MCF 10A (cell line): ENCODE data around the gene IMMP1L. TPM values are rescaled to one million over a fixed set of nuclear protein-coding genes. Genes with fewer than 3 reads are reported as not detected.
A peak's percentile ranks its signal among the peaks of the same experiment; 100 is the strongest.

Experiments
- BruUV-seq: library from RNA; stranded (reverse); fragments of 400-500 nt; replicated peaks from 2 replicates; lab custom pipeline; 2021; lab: Mats Ljungman, UMichigan
- CTCF ChIA-PET: fragments of 300-600 bp; sonication (Branson Sonifier 250); formaldehyde crosslinking; extraction: SDS; loops from one replicate; lab custom pipeline; 2021; ENCODE audit warnings: antibody characterized with exemption, inconsistent platforms; lab: Yijun Ruan, JAX
- POLR2A ChIA-PET: fragments of 300-600, 350-650 bp; sonication (Branson Sonifier 250); formaldehyde crosslinking; extraction: SDS; loops from one replicate; lab custom pipeline; 2020; ENCODE audit warnings: antibody characterized with exemption, inconsistent platforms; lab: Yijun Ruan, JAX
- DNase-seq: peaks from one replicate; pipeline ENCODE4 v3.0.0-alpha.2; 2018; ENCODE audit not compliant: unreplicated experiment
- H3K27ac Mint-ChIP-seq: one replicate; pipeline ENCODE4 v1.8.0; 2022; ENCODE audit warnings: mild to moderate bottlenecking, low read depth, mixed read lengths; ENCODE audit not compliant: unreplicated experiment
- H3K27me3 Mint-ChIP-seq: one replicate; pipeline ENCODE4 v1.8.0; 2022; ENCODE audit warnings: mixed read lengths; ENCODE audit not compliant: insufficient read depth, unreplicated experiment
- H3K36me3 Mint-ChIP-seq: one replicate; pipeline ENCODE4 v1.8.0; 2022; ENCODE audit warnings: mild to moderate bottlenecking, moderate library complexity, mixed read lengths; ENCODE audit not compliant: insufficient read depth, unreplicated experiment
- H3K4me1 Mint-ChIP-seq: one replicate; pipeline ENCODE4 v1.8.0; 2022; ENCODE audit warnings: mixed read lengths; ENCODE audit not compliant: insufficient read depth, unreplicated experiment
- H3K4me3 Mint-ChIP-seq: one replicate; pipeline ENCODE4 v1.8.0; 2022; ENCODE audit warnings: mild to moderate bottlenecking, moderate library complexity, mixed read lengths; ENCODE audit not compliant: unreplicated experiment
- H3K9me3 Mint-ChIP-seq: one replicate; pipeline ENCODE4 v1.8.0; 2022; ENCODE audit warnings: mixed read lengths; ENCODE audit not compliant: unreplicated experiment
- intact Hi-C: fragments of 100-400 bp; cut with micrococcal nuclease; formaldehyde crosslinking; loops from 2 replicates; pipeline ENCODE4 v1.14.1; 2022
- total RNA-seq: library from RNA; stranded (reverse); gene quantifications from 2 replicates; pipeline ENCODE4 v1.2.3, GENCODE V29; 2022
- TF ChIP-seq, protein P1 (sequence below): fragments of 200-600 bp; IDR thresholded peaks from one replicate; pipeline ENCODE4 v1.8.0; 2022; ENCODE audit warnings: antibody characterized with exemption, mild to moderate bottlenecking; ENCODE audit not compliant: unreplicated experiment

IMMP1L gene
- total RNA-seq, 1 experiment from 2014 or later, result 32.2 TPM

DNA sequence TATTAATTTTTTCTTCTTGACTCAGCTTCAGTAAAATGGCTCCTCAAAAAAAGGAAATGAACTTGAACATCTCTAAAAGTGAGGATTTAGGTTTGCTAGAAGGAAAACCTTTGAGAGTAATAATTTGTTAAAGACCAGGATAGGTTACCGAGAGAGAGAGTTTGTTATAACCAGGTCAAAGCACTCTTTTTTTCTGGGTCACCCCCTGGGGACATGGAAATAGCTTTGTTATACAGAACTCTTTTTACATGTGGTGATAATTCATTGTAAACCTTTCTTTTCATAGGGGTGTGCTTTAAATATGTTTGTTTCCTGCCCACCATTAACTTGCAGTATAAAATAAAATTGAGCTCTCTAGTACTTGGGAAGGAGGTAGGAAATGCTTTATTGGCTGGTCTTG, 92.1 kb downstream of the IMMP1L start:
- no peaks in the 10 kb centered on the region for H3K36me3 Mint-ChIP-seq
- CTCF ChIA-PET, result interaction anchor here (0.6 to 0.8 kb wide), 3 partner anchors 50 to 310 kb away, joined by 3 to 4 read pairs (median 4); no protein-coding TSS in a partner anchor

DNA sequence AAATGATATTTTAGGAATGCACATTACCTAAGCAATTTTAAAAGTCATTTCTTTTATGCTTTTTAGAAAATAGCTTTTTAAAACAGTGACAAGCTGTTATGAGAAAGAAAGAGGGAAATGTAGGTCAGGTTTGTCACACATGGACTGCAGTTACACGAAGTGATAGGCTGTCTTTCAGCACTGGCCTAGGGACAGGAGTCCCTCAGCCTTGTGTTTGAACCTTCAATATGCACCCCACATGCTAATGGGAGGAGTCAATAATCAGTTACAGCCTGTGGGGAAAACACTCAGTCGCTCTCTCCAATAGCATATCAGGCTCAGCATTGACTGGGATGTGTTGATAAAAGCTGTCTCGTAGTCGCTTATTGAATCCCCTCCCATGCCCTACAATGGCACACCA, 94.0 kb downstream of the IMMP1L start:
- intact Hi-C loops, result no loop called here
- POLR2A ChIA-PET, result no interaction called here
- H3K27ac Mint-ChIP-seq, result no peak overlapping the region
- CTCF ChIA-PET, result interaction anchor here (2.0 kb wide), 1 partner anchor 62 kb away, joined by 5 read pairs; no protein-coding TSS in a partner anchor
- peaks cover 5% of the 10 kb centered on the region for H3K4me1 Mint-ChIP-seq
- BruUV-seq, result no TSS peak
- H3K9me3 Mint-ChIP-seq, result no peaks in the 10 kb centered on the region
- TF ChIP-seq, protein P1, sequence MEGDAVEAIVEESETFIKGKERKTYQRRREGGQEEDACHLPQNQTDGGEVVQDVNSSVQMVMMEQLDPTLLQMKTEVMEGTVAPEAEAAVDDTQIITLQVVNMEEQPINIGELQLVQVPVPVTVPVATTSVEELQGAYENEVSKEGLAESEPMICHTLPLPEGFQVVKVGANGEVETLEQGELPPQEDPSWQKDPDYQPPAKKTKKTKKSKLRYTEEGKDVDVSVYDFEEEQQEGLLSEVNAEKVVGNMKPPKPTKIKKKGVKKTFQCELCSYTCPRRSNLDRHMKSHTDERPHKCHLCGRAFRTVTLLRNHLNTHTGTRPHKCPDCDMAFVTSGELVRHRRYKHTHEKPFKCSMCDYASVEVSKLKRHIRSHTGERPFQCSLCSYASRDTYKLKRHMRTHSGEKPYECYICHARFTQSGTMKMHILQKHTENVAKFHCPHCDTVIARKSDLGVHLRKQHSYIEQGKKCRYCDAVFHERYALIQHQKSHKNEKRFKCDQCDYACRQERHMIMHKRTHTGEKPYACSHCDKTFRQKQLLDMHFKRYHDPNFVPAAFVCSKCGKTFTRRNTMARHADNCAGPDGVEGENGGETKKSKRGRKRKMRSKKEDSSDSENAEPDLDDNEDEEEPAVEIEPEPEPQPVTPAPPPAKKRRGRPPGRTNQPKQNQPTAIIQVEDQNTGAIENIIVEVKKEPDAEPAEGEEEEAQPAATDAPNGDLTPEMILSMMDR, result no peak
- H3K27me3 Mint-ChIP-seq, result no peaks in the 10 kb centered on the region
- DNase-seq, result no peak
- no peak overlapping the region for H3K4me3 Mint-ChIP-seq
- no peaks in the 10 kb centered on the region for H3K36me3 Mint-ChIP-seq

More for the DNA sequence above, 92.1 kb downstream of the IMMP1L start:
- TF ChIP-seq, protein P1, result no peak
- Mint-ChIP-seq H3K4me3 (no peak overlapping the region), H3K27ac (no peak overlapping the region), H3K27me3 (no peaks in the 10 kb centered on the region), H3K4me1 (peaks cover 5% of the 10 kb centered on the region), H3K9me3 (no peaks in the 10 kb centered on the region)
- POLR2A ChIA-PET, result interaction anchor here (0.6 kb wide), 1 partner anchor 584 kb away, joined by 3 read pairs; no protein-coding TSS in a partner anchor
- no TSS peak for BruUV-seq
- intact Hi-C loops, result no loop called here
- no peak for DNase-seq

DNA sequence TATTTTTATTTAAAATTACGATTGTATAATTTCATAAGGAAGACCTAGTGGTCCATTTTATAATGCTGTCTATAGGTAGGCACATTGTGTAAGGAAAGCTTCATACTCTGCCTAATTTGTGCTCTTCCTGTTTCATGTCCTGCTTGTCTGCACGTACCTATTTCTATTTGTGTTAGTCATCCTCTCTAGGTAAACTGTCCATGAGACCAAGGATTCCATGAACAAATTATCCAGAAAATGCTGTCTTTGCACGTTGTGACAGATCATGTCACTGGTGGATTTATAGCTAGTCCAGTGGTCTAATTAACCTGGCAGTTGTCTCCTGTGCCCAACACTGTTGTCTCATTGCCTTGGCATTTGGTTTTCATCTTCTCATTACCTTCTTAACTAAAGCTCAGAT, 95.1 kb downstream of the IMMP1L start:
- ChIA-PET CTCF (interaction anchor here (1.0 to 2.0 kb wide), 3 partner anchors 63 to 761 kb away, joined by 3 to 5 read pairs (median 4); no protein-coding TSS in a partner anchor), POLR2A (interaction anchor here (0.6 kb wide), 1 partner anchor 23 kb away, joined by 3 read pairs; no protein-coding TSS in a partner anchor)
- TF ChIP-seq, protein P1, result no peak
- Mint-ChIP-seq H3K4me3 (no peak overlapping the region), H3K27ac (no peak overlapping the region), H3K4me1 (no peaks in the 10 kb centered on the region), H3K36me3 (no peaks in the 10 kb centered on the region), H3K9me3 (no peaks in the 10 kb centered on the region), H3K27me3 (no peaks in the 10 kb centered on the region)
- intact Hi-C loops, result no loop called here
- no peak for DNase-seq
- no TSS peak for BruUV-seq

DNA sequence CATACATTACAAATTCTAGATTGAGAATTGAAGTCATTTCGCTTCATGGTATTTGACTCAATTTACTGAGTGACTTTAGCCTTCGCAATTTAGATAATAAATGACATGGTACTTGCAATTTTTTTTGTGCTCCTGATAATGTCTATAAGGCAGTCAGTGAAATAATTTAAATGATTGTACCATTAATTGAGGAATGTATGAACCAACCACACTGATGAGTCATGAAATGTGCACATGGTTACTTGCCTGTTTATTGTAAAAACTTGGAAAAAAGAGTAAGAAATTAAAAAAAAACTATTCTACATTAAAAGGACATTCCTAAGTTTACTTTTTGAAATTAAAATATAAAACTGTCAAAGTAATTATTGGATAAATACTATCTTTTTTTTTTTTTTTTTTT, 96.5 kb downstream of the IMMP1L start:
- H3K9me3 Mint-ChIP-seq, result no peaks in the 10 kb centered on the region
- peak; percentile 10 for DNase-seq
- intact Hi-C loops, result no loop called here
- H3K4me3 Mint-ChIP-seq, result no peak overlapping the region
- no peak overlapping the region for H3K27ac Mint-ChIP-seq
- TF ChIP-seq, protein P1, result no peak
- ChIA-PET CTCF (no interaction called here), POLR2A (interaction anchor here (1.0 kb wide), 1 partner anchor 46 kb away, joined by 3 read pairs; no protein-coding TSS in a partner anchor)
- no TSS peak for BruUV-seq
- no peaks in the 10 kb centered on the region for H3K27me3 Mint-ChIP-seq
- H3K4me1 Mint-ChIP-seq, result no peaks in the 10 kb centered on the region
- H3K36me3 Mint-ChIP-seq, result no peaks in the 10 kb centered on the region
